ENCODE data around the gene ALK.

DNA sequence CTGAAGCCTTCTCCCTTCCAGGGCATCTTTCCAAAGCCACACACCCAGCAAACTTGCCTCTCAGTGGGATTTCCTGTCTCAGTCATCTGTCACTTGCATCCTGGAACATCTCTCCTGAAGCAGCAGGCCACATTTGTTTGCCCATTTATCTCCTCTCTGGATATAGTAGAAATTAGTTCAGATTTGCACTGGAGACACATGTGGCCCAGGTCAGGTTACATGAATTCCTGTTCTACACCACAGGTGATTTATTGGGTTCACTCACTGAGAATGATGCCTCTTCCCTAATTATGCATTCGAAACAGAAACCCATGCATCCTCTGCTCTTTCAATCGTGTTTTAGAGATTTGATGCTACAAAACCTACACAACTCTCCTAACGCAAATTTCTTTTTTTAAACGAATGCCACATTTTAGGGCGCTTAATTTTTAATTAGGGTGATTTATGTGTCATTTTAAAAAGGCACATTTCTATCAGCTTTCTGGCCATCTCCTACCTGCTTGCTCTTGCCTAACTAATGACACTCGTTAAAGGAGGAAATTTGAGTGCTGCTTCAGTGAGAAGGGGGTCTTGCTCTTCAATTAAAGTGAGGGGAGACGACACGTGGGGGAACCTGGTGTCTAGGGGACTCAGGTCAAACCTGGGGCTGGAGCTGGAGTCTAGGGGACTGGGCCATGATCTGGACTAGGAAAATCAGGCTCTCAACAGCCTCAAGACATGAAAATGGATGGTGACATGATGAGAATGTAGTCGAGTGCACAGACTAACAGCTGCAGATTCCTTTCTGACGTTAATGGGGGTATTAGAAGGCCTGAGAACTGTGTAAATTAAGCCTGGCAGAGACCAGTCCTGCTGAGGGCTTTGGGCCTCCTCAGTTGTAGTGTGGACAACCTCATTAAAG is 584.8 kb downstream of the ALK start:
- TF ChIP-seq, protein P1, sequence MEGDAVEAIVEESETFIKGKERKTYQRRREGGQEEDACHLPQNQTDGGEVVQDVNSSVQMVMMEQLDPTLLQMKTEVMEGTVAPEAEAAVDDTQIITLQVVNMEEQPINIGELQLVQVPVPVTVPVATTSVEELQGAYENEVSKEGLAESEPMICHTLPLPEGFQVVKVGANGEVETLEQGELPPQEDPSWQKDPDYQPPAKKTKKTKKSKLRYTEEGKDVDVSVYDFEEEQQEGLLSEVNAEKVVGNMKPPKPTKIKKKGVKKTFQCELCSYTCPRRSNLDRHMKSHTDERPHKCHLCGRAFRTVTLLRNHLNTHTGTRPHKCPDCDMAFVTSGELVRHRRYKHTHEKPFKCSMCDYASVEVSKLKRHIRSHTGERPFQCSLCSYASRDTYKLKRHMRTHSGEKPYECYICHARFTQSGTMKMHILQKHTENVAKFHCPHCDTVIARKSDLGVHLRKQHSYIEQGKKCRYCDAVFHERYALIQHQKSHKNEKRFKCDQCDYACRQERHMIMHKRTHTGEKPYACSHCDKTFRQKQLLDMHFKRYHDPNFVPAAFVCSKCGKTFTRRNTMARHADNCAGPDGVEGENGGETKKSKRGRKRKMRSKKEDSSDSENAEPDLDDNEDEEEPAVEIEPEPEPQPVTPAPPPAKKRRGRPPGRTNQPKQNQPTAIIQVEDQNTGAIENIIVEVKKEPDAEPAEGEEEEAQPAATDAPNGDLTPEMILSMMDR (IDR thresholded peaks at IDR 0.05) = no peak
- no peak for TF ChIP-seq POLR2A (IDR thresholded peaks at IDR 0.05)
